Astrocyte (in vitro differentiated cells and primary cell): Measurements from ENCODE around the gene VDAC1. TPM values are rescaled to one million over a fixed set of nuclear protein-coding genes. Genes with fewer than 3 reads are reported as not detected.

ENCODE experiments used
- DNase-seq: peaks from one replicate; pipeline ENCODE4 v3.0.0-alpha.2; 2010; ENCODE audit warnings: low read depth
- FAIRE-seq: peaks from 2 replicates; lab custom pipeline; 2011; peaks lifted over from hg19 to GRCh38; lab: Jason Lieb, UNC
- H2AFZ ChIP-seq: 2 replicates; pipeline ENCODE4 v1.6.0; 2012; ENCODE audit warnings: low read depth, low read length, inconsistent platforms
- H3K27ac ChIP-seq: 2 replicates; pipeline ENCODE4 v1.5.1; 2011; ENCODE audit warnings: low read depth, low read length, inconsistent platforms
- H3K27me3 ChIP-seq: 2 replicates; pipeline ENCODE4 v1.6.0; 2011; ENCODE audit warnings: low read length, inconsistent platforms; ENCODE audit not compliant: insufficient read depth
- H3K36me3 ChIP-seq: 2 replicates; pipeline ENCODE4 v1.5.1; 2011; ENCODE audit warnings: low read length, inconsistent platforms; ENCODE audit not compliant: insufficient read depth
- H3K4me1 ChIP-seq: 2 replicates; pipeline ENCODE4 v1.5.1; 2011; ENCODE audit warnings: low read length, inconsistent platforms; ENCODE audit not compliant: insufficient read depth
- H3K4me2 ChIP-seq: 2 replicates; pipeline ENCODE4 v1.6.0; 2012; ENCODE audit warnings: low read length, inconsistent platforms
- H3K4me3 ChIP-seq: 2 replicates; pipeline ENCODE4 v1.5.1; 2011; ENCODE audit warnings: low read depth, mild to moderate bottlenecking, low read length, inconsistent platforms; ENCODE audit not compliant: insufficient read depth
- H3K79me2 ChIP-seq: 2 replicates; pipeline ENCODE4 v1.6.0; 2012; ENCODE audit warnings: mild to moderate bottlenecking, low read length, inconsistent platforms; ENCODE audit not compliant: insufficient read depth
- H3K9ac ChIP-seq: 2 replicates; pipeline ENCODE4 v1.6.0; 2012; ENCODE audit warnings: mild to moderate bottlenecking, low read length, inconsistent platforms
- H3K9me3 ChIP-seq: 2 replicates; pipeline ENCODE4 v1.5.1; 2012; ENCODE audit warnings: low read depth, mild to moderate bottlenecking, low read length, inconsistent platforms; ENCODE audit not compliant: insufficient read depth
- H4K20me1 ChIP-seq: 2 replicates; pipeline ENCODE4 v1.6.0; 2012; ENCODE audit warnings: low read length, inconsistent platforms; ENCODE audit not compliant: insufficient read depth
- H3K27ac Mint-ChIP-seq: one replicate; pipeline ENCODE4 v1.8.0; 2021; ENCODE audit warnings: mild to moderate bottlenecking, mixed read lengths; ENCODE audit not compliant: unreplicated experiment
- H3K27me3 Mint-ChIP-seq: one replicate; pipeline ENCODE4 v1.8.0; 2021; ENCODE audit warnings: low read depth, mixed read lengths; ENCODE audit not compliant: unreplicated experiment
- H3K36me3 Mint-ChIP-seq: one replicate; pipeline ENCODE4 v1.8.0; 2021; ENCODE audit warnings: low read depth, mixed read lengths; ENCODE audit not compliant: unreplicated experiment
- H3K4me1 Mint-ChIP-seq: one replicate; pipeline ENCODE4 v1.8.0; 2021; ENCODE audit warnings: low read depth, mixed read lengths; ENCODE audit not compliant: unreplicated experiment
- H3K4me3 Mint-ChIP-seq: one replicate; pipeline ENCODE4 v1.8.0; 2021; ENCODE audit warnings: mild to moderate bottlenecking, moderate library complexity, mixed read lengths; ENCODE audit not compliant: unreplicated experiment
- H3K9me3 Mint-ChIP-seq: one replicate; pipeline ENCODE4 v1.8.0; 2021; ENCODE audit warnings: mild to moderate bottlenecking, mixed read lengths; ENCODE audit not compliant: unreplicated experiment
- EZH2 ChIP-seq: IDR thresholded peaks from 2 replicates; pipeline ENCODE4 v1.6.1; 2012; ENCODE audit warnings: mild to moderate bottlenecking, low read length, inconsistent platforms; ENCODE audit not compliant: insufficient read depth
- total RNA-seq: library from RNA; stranded (reverse); gene quantifications from 2 replicates; pipeline ENCODE4 v1.2.1, GENCODE V29; 2021
- TF ChIP-seq, protein P1 (sequence below): IDR thresholded peaks from 2 replicates; pipeline ENCODE4 v1.5.1; 2011; ENCODE audit warnings: low read depth, mild to moderate bottlenecking, inconsistent platforms, low read length, moderate library complexity; ENCODE audit not compliant: insufficient read depth

The VDAC1 gene
- total RNA-seq, 1 donor from 2014 or later = 364 TPM

DNA sequence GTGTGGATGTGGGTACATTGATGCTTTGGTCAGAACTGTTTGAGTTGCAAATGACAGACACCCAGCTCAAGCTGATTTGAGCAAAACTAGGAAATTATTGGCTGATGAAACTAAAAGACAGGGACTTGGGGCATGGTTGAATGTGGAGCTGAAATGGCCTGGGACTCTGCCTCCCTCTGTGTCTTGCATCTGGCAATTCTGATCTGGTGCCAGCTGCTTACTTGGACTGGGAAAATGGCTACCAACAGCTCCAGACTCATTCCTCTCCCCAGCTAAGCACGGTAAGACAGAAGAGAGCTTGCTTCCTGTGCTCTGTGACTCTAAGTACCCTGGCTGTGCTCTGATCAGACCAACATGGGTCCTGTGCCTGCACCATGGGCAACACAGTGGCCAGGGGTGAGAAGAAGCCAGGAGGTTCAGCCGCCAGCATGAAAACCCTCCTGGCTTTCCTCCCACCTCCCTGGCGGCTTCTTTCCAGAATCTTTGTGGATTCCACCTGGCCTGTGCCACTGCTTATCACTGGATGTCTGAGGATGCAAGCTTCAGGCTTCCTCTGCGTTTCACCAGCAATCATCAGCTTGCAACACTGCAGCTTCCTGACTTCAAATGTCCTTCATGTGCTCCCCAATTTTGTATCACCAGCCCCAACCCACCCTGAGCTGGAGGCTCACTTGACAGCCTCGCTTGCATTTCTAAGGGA lies 80.4 kb downstream of the VDAC1 start:
- FAIRE-seq (no peak), DNase-seq (no peak)
- Histone ChIP-seq H3K4me3 (no peak overlapping the region), H2AFZ (peak overlapping the region; percentile 2), H3K27ac (no peak overlapping the region), H3K9me3 (no peaks in the 10 kb centered on the region), H3K27me3 (no peaks in the 10 kb centered on the region), H3K9ac (no peak overlapping the region), H3K36me3 (no peaks in the 10 kb centered on the region), H3K4me1 (peaks cover 22% of the 10 kb centered on the region), H3K79me2 (no peaks in the 10 kb centered on the region), H3K4me2 (no peak overlapping the region), H4K20me1 (no peaks in the 10 kb centered on the region)
- Mint-ChIP-seq H3K36me3 (peaks cover 2% of the 10 kb centered on the region), H3K4me1 (peaks cover 23% of the 10 kb centered on the region), H3K9me3 (no peaks in the 10 kb centered on the region), H3K27ac (no peak overlapping the region), H3K27me3 (peaks cover 10% of the 10 kb centered on the region), H3K4me3 (no peak overlapping the region)
- TF ChIP-seq EZH2 = no peak
- TF ChIP-seq, protein P1, sequence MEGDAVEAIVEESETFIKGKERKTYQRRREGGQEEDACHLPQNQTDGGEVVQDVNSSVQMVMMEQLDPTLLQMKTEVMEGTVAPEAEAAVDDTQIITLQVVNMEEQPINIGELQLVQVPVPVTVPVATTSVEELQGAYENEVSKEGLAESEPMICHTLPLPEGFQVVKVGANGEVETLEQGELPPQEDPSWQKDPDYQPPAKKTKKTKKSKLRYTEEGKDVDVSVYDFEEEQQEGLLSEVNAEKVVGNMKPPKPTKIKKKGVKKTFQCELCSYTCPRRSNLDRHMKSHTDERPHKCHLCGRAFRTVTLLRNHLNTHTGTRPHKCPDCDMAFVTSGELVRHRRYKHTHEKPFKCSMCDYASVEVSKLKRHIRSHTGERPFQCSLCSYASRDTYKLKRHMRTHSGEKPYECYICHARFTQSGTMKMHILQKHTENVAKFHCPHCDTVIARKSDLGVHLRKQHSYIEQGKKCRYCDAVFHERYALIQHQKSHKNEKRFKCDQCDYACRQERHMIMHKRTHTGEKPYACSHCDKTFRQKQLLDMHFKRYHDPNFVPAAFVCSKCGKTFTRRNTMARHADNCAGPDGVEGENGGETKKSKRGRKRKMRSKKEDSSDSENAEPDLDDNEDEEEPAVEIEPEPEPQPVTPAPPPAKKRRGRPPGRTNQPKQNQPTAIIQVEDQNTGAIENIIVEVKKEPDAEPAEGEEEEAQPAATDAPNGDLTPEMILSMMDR = no peak

DNA sequence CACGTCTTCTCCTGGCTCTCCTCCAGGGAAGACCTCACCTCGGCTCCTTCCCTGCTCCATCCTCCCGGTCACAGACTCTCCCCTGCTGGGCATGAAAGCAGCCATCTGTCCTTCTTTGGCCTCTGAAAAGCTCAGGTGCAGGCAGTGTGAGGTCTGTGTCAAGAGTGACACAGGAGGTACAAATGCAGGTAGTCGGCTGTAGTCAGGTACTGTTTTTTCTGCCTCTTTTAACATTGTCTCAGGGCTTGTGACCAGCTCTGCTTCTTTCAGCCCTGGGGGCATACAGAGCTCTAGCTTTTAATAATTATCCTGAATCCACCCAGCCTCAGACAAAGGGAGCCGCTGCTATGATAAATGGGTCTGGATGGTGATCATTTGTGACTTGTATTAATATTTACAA lies 82.8 kb downstream of the VDAC1 start:
- Histone ChIP-seq H3K9ac (no peak overlapping the region), H3K9me3 (no peaks in the 10 kb centered on the region), H3K4me1 (peaks cover 15% of the 10 kb centered on the region), H4K20me1 (no peaks in the 10 kb centered on the region), H3K36me3 (no peaks in the 10 kb centered on the region), H3K27ac (no peak overlapping the region), H3K27me3 (peaks cover 2% of the 10 kb centered on the region), H3K4me2 (no peak overlapping the region), H3K4me3 (no peak overlapping the region), H3K79me2 (no peaks in the 10 kb centered on the region), H2AFZ (no peak overlapping the region)
- no peak for TF ChIP-seq EZH2
- TF ChIP-seq, protein P1 = no peak
- Mint-ChIP-seq H3K27me3 (peaks cover 22% of the 10 kb centered on the region), H3K4me1 (peaks cover 21% of the 10 kb centered on the region), H3K4me3 (no peak overlapping the region), H3K36me3 (peaks cover 2% of the 10 kb centered on the region), H3K9me3 (no peaks in the 10 kb centered on the region), H3K27ac (no peak overlapping the region)
- FAIRE-seq (no peak), DNase-seq (no peak)

Other genes starting within 250 kb of the VDAC1 start
- 88.8 and 91.1 TPM in 2 replicates for gene C5orf15, start 36.4 kb downstream of the VDAC1 start, total RNA-seq
- 2.6 TPM in 2 replicates for gene TCF7, start 109.7 kb upstream of the VDAC1 start, total RNA-seq
- gene SKP1, start 172.0 kb upstream of the VDAC1 start, total RNA-seq = 375 and 399 TPM in 2 replicates
- gene PPP2CA, start 221.1 kb upstream of the VDAC1 start, total RNA-seq = 172 and 180 TPM in 2 replicates